BLaER1 (cell line): ENCODE results near the gene DNAH9.

ENCODE experiments used
- H3K27ac ChIP-seq: shearing (Covaris generic); formaldehyde crosslinking; 2 replicates; pipeline ENCODE4 v1.8.1; 2022
- H3K27me3 ChIP-seq: shearing (Covaris generic); formaldehyde crosslinking; 2 replicates; pipeline ENCODE4 v1.8.1; 2022
- H3K36me3 ChIP-seq: shearing (Covaris generic); formaldehyde crosslinking; 2 replicates; pipeline ENCODE4 v1.8.1; 2022
- H3K4me1 ChIP-seq: shearing (Covaris generic); formaldehyde crosslinking; 2 replicates; pipeline ENCODE4 v1.8.1; 2022
- H3K4me2 ChIP-seq: shearing (Covaris generic); formaldehyde crosslinking; 2 replicates; pipeline ENCODE4 v1.8.1; 2022
- H3K4me3 ChIP-seq: shearing (Covaris generic); formaldehyde crosslinking; 2 replicates; pipeline ENCODE4 v1.8.1; 2022
- H3K9ac ChIP-seq: shearing (Covaris generic); formaldehyde crosslinking; 2 replicates; pipeline ENCODE4 v1.8.1; 2022
- H3K9me3 ChIP-seq: shearing (Covaris generic); formaldehyde crosslinking; 2 replicates; pipeline ENCODE4 v1.8.1; 2022
- H4K20me1 ChIP-seq: shearing (Covaris generic); formaldehyde crosslinking; 2 replicates; pipeline ENCODE4 v1.8.1; 2022
- Cebpa-rat ChIP-seq: shearing (Covaris generic); IDR thresholded peaks from 2 replicates; pipeline ENCODE4 v1.8.1; 2022

Gene DNAH9

DNA sequence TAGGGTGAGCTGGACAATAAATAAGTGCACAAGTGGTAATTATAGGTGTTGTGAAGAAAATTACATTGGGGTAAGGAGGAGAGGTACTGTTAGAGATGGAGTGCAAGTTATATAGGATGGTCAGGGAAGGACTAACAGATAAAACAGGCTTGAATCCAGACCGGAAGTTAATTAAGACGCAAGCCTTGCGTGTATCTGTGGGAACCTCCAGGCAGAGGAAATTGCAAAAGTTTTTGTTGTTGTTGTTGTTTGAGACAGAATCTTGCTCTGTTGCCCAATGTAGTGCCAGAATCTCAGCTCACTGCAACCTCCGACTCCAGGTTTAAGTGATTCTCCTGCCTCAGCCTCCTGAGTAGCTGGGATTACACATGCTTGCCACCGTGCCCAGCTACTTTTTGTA is 401.4 kb downstream of the DNAH9 start:
- H3K4me3 ChIP-seq, result no peak overlapping the region
- no peaks in the 10 kb centered on the region for H3K36me3 ChIP-seq
- H3K27ac ChIP-seq, result no peak overlapping the region
- H4K20me1 ChIP-seq, result no peaks in the 10 kb centered on the region
- no peaks in the 10 kb centered on the region for H3K9me3 ChIP-seq
- H3K9ac ChIP-seq, result no peak overlapping the region
- H3K27me3 ChIP-seq, result no peaks in the 10 kb centered on the region
- H3K4me1 ChIP-seq, result peaks cover 14% of the 10 kb centered on the region
- H3K4me2 ChIP-seq, result no peak overlapping the region
- no peak for TF ChIP-seq Cebpa-rat

DNA sequence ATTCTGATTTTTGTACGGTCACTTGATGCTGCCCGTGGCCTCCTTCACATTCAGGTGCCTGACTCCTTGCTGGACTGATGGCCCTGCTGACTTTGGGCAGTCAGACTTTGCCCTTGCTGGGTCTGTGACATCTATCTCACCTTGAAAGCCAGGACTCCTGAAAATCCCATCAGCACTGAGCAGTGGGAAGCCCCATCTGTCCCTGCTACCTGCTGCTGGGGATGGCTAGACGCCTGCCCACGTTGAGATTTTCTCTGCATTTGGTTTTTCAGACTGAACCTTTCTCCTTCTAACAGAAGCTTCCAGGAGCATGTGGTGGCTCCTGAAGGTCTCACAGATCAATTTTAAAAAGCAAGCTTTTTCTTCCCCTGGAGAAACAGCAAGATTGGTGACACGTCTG is 409.2 kb downstream of the DNAH9 start:
- TF ChIP-seq Cebpa-rat, result no peak
- Histone ChIP-seq H3K36me3 (no peaks in the 10 kb centered on the region), H3K27ac (no peak overlapping the region)

More for the DNA sequence above, 409.2 kb downstream of the DNAH9 start:
- no peaks in the 10 kb centered on the region for H3K4me1 ChIP-seq
- no peaks in the 10 kb centered on the region for H4K20me1 ChIP-seq
- H3K4me3 ChIP-seq, result no peak overlapping the region
- no peaks in the 10 kb centered on the region for H3K9me3 ChIP-seq
- no peaks in the 10 kb centered on the region for H3K27me3 ChIP-seq
- H3K9ac ChIP-seq, result no peak overlapping the region
- no peak overlapping the region for H3K4me2 ChIP-seq
